Stomach (tissue), 9 donors: ENCODE results near the gene ANK2. TPM values are rescaled to one million over a fixed set of nuclear protein-coding genes. Genes with fewer than 3 reads are reported as not detected.

ENCODE experiments used
- DNase-seq, 2 donors: peaks; one replicate each; pipeline versions ENCODE4 v3.0.0 to v3.0.0-alpha.2; 2013 to 2019
- H3K27ac ChIP-seq, 5 donors: fragments of 200-600 bp in 4 of 5; sonication (generic) in 4 of 5; one replicate each; pipeline ENCODE4 v1.5.1; 2013 to 2019; ENCODE audit warnings: mild to moderate bottlenecking in 1 of 5, moderate library complexity in 1 of 5
- H3K27me3 ChIP-seq, 3 donors: fragments of 200-600 bp; sonication (generic); one replicate each; pipeline ENCODE4 v1.5.1; 2017 to 2019; ENCODE audit warnings: mixed run types in 1 of 3
- H3K36me3 ChIP-seq, 4 donors: fragments of 200-600 bp; sonication (generic); 1 replicate in 3 of 4; 2 replicates in 1 of 4; pipeline ENCODE4 v1.5.1; 2016 to 2019
- H3K4me1 ChIP-seq, 4 donors: fragments of 200-600 bp; sonication (generic); one replicate each; pipeline ENCODE4 v1.5.1; 2016 to 2019
- H3K4me3 ChIP-seq, 4 donors: fragments of 200-600 bp; sonication (generic) in 3 of 4; one replicate each; pipeline ENCODE4 v1.5.1; 2016 to 2019; ENCODE audit warnings: mild to moderate bottlenecking in 1 of 4
- H3K9me3 ChIP-seq, 4 donors: fragments of 200-600 bp; sonication (generic); one replicate each; pipeline ENCODE4 v1.5.1; 2016 to 2019
- EP300 ChIP-seq: sonication (generic); formaldehyde crosslinking; IDR thresholded peaks from one replicate; pipeline ENCODE4 v1.6.1; 2017; ENCODE audit warnings: antibody characterized with exemption
- POLR2A ChIP-seq, 4 donors: fragments of 450-650 bp; IDR thresholded peaks; one replicate each; pipeline ENCODE4 v1.6.1; 2016; ENCODE audit warnings: antibody characterized with exemption in 4 of 4, control low read depth in 2 of 4, mild to moderate bottlenecking in 1 of 4, moderate library complexity in 1 of 4
- POLR2AphosphoS5 ChIP-seq, 3 donors: sonication (generic); formaldehyde crosslinking; IDR thresholded peaks; one replicate each; pipeline ENCODE4 v1.6.1; 2016; ENCODE audit warnings: antibody characterized with exemption in 3 of 3
- WGBS, 5 donors: extraction: QIAGEN DNeasy Blood & Tissue Kit in 3 of 5; methylation state at CpG; one replicate each; pipeline versions ENCODE4 v1.1.5 to v1.1.7; 2013 to 2018; 5-methylcytosine and 5-hydroxymethylcytosine counted together
- intact Hi-C: fragments of 100-400 bp; cut with DNase I; formaldehyde crosslinking; loops from one replicate; pipeline ENCODE4 v1.15.1; 2023; ENCODE audit warnings: low total_unique reads
- polyA plus RNA-seq, 3 donors: library from polyadenylated mRNA; stranded (reverse); fragments of 200-250 nt; gene quantifications; one replicate each; pipeline ENCODE4 v1.2.3, GENCODE V29; 2013
- total RNA-seq, 5 donors: library from RNA; depleted of rRNA; stranded (reverse); fragments of >200 nt; gene quantifications; one replicate each; pipeline versions ENCODE4 v1.1.0 to v1.2.3, GENCODE V29; 2014 to 2016
- TF ChIP-seq, protein P1 (sequence below), 7 experiments: fragments of 450-650 bp in 4 of 7; fragments of 200-600 bp in 3 of 7; sonication (generic) in 3 of 7; IDR thresholded peaks; one replicate each; pipeline ENCODE4 v1.5.1; 2016 to 2019; ENCODE audit warnings: antibody characterized with exemption in 7 of 7, control low read depth in 2 of 7, mild to moderate bottlenecking in 1 of 7
- donor health status: healthy with polysubstance abuse.
- donor health status: Bipolar disorder and iron deficiency.
- donor health status: healthy.

ANK2 gene
- total and polyA plus RNA-seq, 8 donors: 1.9 to 123 (median 13.8) TPM

DNA sequence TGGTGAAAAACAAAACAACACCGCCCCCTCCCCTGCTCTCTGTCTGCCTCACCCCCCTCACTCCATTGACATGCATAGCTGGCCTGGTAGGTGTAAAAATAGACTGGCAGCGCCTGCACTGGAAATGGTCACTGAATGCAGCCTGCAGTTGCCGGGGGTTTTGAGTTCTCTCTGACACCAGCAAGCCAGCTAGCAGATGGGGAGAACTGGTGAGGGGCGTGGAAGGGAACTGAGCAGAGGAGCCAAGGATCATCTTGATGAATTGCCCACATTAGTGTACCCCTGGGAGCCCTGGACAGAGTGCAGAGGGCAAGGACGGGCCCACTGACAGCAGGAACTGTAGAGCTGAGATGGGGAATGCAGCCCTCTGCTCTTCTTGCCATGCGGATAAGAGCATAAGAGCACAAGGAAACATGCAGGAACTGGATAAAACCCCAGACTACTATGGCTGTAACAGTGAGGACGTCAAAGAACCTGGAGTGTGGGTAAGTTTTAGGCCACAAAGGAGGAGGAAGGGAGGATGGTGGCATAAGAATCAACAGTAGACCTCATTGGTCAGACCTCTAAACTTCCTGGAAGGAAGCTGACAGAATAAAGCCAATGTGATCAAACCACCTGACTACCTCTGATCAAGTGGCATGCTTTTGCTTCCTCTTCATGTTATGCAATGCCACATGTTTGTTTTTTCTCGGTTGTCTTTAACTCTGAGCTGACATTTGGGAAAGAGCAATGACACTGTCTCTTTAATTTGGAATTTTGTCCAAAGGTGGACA, 96.3 kb downstream of the ANK2 start:
- H3K27me3 ChIP-seq: no peaks in the 10 kb centered on the region
- H3K4me3 ChIP-seq: no peak overlapping the region
- no peaks in the 10 kb centered on the region for H3K36me3 ChIP-seq
- peak overlapping the region in 3 of 5 donors; percentile 34 to 85 (median 67) for H3K27ac ChIP-seq
- peak in 1 of 2 donors; percentile 35 for DNase-seq
- 57 to 71% (median 69%) methylated on average over 8 of the region's 8 CpGs for WGBS, 5 donors
- H3K9me3 ChIP-seq: no peaks in the 10 kb centered on the region
- no peak for TF ChIP-seq EP300
- TF ChIP-seq, protein P1, sequence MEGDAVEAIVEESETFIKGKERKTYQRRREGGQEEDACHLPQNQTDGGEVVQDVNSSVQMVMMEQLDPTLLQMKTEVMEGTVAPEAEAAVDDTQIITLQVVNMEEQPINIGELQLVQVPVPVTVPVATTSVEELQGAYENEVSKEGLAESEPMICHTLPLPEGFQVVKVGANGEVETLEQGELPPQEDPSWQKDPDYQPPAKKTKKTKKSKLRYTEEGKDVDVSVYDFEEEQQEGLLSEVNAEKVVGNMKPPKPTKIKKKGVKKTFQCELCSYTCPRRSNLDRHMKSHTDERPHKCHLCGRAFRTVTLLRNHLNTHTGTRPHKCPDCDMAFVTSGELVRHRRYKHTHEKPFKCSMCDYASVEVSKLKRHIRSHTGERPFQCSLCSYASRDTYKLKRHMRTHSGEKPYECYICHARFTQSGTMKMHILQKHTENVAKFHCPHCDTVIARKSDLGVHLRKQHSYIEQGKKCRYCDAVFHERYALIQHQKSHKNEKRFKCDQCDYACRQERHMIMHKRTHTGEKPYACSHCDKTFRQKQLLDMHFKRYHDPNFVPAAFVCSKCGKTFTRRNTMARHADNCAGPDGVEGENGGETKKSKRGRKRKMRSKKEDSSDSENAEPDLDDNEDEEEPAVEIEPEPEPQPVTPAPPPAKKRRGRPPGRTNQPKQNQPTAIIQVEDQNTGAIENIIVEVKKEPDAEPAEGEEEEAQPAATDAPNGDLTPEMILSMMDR (IDR thresholded peaks at IDR 0.05): no peak
- no peak for TF ChIP-seq POLR2AphosphoS5 (IDR thresholded peaks at IDR 0.05)
- TF ChIP-seq POLR2A (IDR thresholded peaks at IDR 0.05): no peak
- peaks cover 13 to 47% (median 31%) of the 10 kb centered on the region in 4 donors for H3K4me1 ChIP-seq
- intact Hi-C loops: no loop called here

DNA sequence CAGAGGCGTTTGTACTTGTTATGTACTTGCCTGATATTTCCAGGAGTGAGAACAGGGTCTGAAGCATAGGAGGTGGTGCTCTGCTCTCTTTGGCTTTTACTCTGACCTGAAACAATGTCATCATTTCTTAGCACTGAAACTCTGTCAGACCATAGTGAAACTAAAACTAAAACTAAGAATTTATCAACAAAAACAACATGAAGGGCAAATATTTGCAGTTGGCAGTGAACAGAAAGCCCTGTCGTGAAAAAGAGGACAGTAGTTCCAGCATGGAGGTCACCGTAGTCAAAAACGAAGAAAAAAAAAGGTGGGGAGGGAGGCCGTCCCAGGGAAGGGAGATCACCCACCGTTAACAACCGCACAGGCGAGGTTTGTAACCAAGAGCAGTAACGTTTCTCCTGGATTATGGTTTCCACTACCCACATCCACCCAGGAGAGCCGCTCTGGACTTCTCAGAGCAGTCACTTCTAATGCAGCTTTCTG, 97.5 kb downstream of the ANK2 start:
- TF ChIP-seq EP300: no peak
- no peak for TF ChIP-seq POLR2AphosphoS5 (IDR thresholded peaks at IDR 0.05)
- TF ChIP-seq, protein P1 (IDR thresholded peaks at IDR 0.05): no peak
- Histone ChIP-seq H3K4me1 (peaks cover 13 to 36% (median 26%) of the 10 kb centered on the region in 4 donors), H3K27ac (peak overlapping the region; percentile 73 to 88 (median 85)), H3K4me3 (peak overlapping the region; percentile 36 to 44 (median 40)), H3K9me3 (no peaks in the 10 kb centered on the region), H3K27me3 (no peaks in the 10 kb centered on the region), H3K36me3 (no peaks in the 10 kb centered on the region)
- peak in 1 of 2 donors; percentile 61 for DNase-seq
- intact Hi-C loops: no loop called here
- WGBS, 5 donors: 10 to 36% (median 20%) methylated on average over 10 of the region's 10 CpGs

DNA sequence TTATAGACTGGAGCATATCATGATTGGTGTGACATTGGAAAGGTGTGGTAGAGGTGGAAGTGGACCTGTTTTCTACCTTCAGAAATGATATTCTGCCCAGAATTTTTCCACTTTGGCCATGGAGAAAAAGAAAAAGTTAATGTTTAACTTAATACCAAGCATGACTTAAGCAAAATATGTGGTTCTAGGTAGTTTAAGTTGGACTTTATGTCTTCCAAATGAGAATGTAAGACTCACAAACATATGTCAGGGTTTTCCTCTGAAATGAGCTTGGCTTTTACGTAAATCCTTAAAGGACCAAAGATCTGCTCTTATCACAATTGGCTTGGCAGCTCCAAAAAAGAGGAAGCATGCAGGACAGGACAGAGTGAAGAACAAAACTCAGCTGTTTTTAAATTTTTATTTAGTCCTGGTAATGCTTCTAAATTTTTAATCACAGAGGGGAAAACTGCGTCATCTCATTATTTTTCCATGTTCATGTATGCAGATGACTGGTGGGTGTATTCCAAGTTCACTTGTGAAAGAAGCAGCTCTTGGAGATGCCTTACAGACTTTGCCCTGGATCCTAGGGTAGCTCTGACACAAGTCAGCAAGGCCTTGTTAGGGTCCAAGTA, 98.2 kb downstream of the ANK2 start:
- 12 to 50% (median 32%) methylated on average over 2 of the region's 2 CpGs for WGBS, 5 donors

DNA sequence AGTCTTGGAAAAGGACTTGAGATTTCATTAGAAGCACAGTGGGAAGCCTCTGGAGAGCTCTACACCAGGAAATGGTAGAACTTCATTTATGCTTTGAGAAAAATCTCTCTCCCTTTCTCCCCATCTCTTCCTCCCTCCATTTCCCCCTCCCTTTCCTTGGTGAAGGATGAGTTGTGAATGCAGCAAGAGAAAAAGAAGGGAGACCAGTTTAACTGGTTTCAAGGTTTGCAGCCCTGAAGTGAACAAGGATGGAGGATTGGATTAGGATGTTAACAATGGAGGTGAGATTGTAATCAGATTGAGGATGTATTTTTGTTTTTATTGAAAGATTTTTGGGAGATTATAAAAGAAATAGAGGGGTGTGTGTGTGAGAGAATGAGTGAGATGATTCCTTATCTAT, 99.5 kb downstream of the ANK2 start:
- Histone ChIP-seq H3K4me3 (no peak overlapping the region), H3K27ac (no peak overlapping the region), H3K36me3 (no peaks in the 10 kb centered on the region), H3K4me1 (peaks cover 7 to 33% (median 19%) of the 10 kb centered on the region in 4 donors), H3K27me3 (no peaks in the 10 kb centered on the region), H3K9me3 (no peaks in the 10 kb centered on the region)
- DNase-seq: no peak
- TF ChIP-seq POLR2AphosphoS5 (IDR thresholded peaks at IDR 0.05): no peak
- TF ChIP-seq, protein P1 (IDR thresholded peaks at IDR 0.05): no peak
- TF ChIP-seq EP300: no peak
- TF ChIP-seq POLR2A (IDR thresholded peaks at IDR 0.05): no peak
- intact Hi-C loops: no loop called here

More for the DNA sequence above, 98.2 kb downstream of the ANK2 start:
- TF ChIP-seq POLR2AphosphoS5 (IDR thresholded peaks at IDR 0.05) (no peak), POLR2A (IDR thresholded peaks at IDR 0.05) (no peak), EP300 (no peak)
- TF ChIP-seq, protein P1 (IDR thresholded peaks at IDR 0.05): no peak
- DNase-seq: peak in 1 of 2 donors; percentile 58
- Histone ChIP-seq H3K9me3 (no peaks in the 10 kb centered on the region), H3K27me3 (no peaks in the 10 kb centered on the region), H3K4me1 (peaks cover 7 to 33% (median 21%) of the 10 kb centered on the region in 4 donors), H3K27ac (peak overlapping the region in 4 of 5 donors; percentile 73 to 87 (median 80)), H3K4me3 (peak overlapping the region in 3 of 4 donors; percentile 36 to 44 (median 39)), H3K36me3 (no peaks in the 10 kb centered on the region)
- intact Hi-C loops: no loop called here
